Measurements from ENCODE around the gene MRPL48.
A peak's percentile ranks its signal among the peaks of the same experiment; 100 is the strongest.

MRPL48 gene

DNA sequence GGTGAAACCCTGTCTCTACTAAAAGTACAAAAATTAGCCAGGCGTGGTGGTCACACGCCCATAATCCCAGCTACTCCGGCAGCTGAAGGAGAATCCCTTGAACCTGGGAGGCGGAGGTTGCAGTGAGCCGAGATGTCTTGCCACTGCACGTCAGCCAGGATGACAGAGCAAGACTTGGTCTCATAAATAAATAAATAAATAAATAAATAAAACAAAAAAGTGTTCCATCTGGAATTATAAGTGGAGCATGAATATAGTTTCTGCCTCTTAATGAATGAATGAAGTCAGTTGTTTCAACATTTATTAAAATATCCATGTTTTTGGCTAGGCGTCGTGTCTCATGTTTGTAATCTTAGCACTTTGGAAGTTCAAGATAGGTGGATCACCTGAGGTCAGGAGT lies 27.1 kb downstream of the MRPL48 start:
- DNase-seq, result no peak
- in situ Hi-C loops (cut with MboI; ENCODE audit: low pct_unique_long_range_greater_than_20kb, low sequenced_read_pairs), result no loop called here

DNA sequence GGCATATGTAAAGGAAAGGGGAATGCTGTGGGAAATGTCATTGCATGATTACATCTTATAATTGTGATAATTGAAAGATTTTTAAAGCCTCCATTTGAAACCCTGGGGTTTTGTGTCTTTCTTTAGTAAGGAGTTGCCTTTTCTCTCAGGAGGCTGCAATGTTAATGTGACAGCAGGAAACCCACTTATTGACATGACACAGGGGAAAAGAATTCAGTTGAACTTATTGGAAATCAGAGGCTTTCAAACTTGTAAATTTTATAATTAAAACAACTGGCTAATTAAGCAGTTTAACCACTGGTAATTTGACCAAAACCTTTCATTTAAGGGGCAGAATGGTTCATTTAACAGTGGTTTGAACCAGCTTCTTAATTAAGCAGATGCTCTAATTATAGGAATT lies 31.2 kb downstream of the MRPL48 start:
- in situ Hi-C loops (cut with MboI; ENCODE audit: low pct_unique_long_range_greater_than_20kb, low sequenced_read_pairs), result no loop called here
- no peak for DNase-seq

DNA sequence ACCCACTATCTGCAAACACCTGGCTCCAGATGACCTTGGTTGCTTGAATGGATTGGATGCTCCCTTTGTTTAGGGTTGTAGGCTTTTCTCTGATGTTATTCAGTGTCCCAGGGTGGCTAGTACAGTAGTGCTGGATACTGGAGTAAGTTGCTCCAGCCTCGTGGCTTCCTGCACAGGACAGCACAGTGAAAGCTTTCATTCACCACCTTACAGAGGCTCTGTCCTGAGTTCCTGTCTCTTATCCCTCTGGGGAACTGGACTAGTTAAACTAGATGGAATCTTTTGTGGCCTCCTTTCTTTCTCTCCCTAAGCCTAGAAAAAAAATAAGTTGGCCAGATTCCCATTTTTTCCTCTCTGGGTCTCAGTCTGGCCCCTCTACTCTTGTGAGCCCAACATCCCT lies 42.6 kb downstream of the MRPL48 start:
- no peak for DNase-seq
- in situ Hi-C loops (cut with MboI; ENCODE audit: low pct_unique_long_range_greater_than_20kb, low sequenced_read_pairs), result no loop called here

DNA sequence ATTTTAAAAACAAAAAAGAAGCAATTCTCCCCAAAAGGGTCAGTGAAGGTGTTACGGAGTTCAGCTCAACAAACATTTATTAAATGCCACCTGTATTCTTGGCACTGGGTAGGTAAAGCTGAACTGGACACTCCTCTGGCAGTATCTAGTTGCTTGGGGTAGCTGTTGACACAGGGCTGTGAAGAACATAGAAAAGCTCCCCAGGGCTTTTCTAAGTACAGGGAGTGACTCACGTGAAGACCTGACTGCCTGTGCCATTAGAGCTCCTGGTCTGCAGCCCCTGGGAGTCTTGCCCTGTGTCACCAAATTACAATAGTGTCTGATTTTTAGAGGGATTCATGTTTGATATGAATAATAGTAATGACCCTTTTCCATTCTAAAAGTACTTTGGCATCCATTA lies 45.4 kb downstream of the MRPL48 start:
- DNase-seq, result no peak
- in situ Hi-C loops (cut with MboI; ENCODE audit: low pct_unique_long_range_greater_than_20kb, low sequenced_read_pairs), result no loop called here

DNA sequence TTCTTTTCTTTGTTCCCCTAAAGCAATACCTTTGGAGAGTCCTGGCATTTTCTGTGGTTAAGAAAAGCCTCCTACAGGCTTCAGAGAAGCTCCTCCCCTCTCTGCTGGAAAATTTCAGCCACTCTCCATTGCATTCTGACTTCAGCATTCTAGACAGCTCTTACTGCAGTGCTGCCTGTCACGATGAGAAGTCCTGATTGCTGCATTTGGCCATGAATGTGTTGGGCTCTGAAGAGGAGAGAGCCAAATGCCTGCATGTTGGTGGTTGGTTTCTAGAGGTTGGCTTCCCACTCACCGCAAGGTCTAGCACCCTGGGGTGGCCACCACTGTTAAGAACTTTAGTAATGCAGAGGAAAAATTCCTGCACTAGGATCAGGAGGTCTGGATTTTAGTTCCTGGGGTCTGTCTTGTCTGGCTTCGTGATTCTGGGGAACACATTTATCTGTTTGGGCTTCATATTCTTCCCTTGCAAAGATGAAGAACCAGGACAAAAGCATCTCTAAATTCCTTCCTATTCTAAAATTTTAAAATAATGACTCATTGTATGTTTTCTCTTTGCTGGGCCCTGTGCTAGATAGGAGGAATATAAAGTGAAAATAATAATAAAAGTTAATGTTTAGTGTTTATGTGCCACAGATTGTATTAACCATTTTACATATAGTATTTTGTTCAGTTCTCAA lies 50.9 kb downstream of the MRPL48 start:
- no peak for DNase-seq
- in situ Hi-C loops (cut with MboI; ENCODE audit: low pct_unique_long_range_greater_than_20kb, low sequenced_read_pairs), result no loop called here

DNA sequence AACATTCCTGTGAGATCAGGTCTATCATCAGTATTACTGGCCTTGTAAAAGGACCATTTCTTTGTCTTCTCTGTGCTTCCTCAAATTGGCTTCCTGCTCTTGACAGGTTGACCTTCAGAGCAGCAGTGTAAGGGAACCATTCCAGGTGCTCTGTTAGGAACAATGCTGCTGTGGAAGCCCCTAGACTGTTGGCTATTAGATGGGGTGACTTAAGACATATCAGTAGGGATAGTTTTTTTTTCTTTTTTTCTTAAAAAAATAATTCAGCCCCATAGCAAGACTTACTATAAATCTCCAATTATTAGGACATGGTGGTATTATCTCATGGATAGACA lies 51.4 kb downstream of the MRPL48 start:
- in situ Hi-C loops (cut with MboI; ENCODE audit: low pct_unique_long_range_greater_than_20kb, low sequenced_read_pairs), result no loop called here
- no peak for DNase-seq

DNA sequence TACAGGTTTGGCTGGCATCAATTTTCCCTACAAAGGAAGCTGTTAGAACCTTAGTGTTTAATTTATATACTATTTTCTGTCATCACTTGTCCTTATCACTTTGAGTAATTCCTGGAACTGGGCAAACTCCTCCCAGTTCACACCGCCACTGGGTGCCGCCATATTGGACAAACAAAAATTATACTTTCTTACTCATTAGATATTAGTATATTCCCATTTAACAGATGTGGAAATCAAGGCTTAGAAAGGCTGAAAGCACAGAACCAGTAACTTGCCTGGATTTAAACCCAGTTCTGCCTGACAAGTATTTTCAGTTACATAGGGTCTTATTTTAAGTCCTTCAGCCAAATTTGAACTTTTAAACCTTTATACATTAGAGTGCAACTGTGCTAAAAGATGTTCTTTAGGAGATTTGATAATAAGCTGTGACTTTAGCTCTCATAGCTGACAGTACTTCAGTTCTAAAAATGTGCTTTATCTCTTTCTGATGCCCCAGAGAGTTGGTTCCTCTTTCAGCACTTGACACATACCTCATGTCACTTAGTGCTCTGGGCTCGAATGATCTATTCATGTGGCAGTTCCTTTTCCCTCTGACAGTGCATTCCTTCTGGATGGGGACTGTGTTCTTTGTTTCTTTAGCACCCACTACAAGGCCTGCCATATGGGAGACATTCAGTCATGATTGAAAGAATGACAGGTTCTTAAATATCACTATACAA lies 63.5 kb downstream of the MRPL48 start:
- DNase-seq, result peak; percentile 67
- in situ Hi-C loops (cut with MboI; ENCODE audit: low pct_unique_long_range_greater_than_20kb, low sequenced_read_pairs), result no loop called here

DNA sequence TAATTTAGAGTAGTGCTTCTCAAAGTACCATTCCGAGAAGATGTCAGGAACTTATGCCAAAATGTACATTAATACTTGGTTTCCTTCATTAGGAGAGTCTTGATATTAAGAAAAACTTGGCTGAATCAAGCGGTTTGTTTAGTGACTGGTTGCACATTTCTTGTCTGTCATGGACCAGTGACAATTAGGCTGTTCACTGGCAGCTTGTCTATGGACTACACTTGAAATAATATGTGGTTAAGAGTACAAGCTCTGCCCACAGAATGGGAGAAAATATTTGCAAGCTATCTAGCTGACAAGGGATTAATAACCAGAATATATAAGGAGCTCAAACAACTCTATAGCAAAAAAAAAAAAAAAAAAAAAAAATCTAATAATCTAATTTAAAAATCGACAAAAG lies 64.4 kb downstream of the MRPL48 start:
- in situ Hi-C loops (cut with MboI; ENCODE audit: low pct_unique_long_range_greater_than_20kb, low sequenced_read_pairs), result no loop called here
- DNase-seq, result no peak

DNA sequence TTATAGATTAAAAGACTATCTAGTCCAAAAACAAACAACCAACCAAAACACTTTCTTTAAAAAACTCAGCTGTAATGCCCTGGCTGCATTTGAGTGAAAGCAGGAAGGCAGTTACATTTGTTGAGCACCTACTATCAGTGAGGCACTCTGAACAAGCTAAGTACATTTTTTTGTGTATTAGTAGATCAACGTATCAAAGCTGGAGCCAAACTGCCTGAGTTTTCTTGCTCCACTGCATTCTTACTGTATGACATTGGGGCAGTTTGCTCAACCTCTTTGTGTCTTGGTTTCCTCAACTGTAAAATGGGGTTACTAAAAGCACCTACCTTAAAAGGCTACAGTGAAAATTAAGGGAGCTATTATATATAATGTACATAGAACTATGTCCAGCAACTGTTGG lies 67.0 kb downstream of the MRPL48 start:
- no peak for DNase-seq
- in situ Hi-C loops (cut with MboI; ENCODE audit: low pct_unique_long_range_greater_than_20kb, low sequenced_read_pairs), result no loop called here

DNA sequence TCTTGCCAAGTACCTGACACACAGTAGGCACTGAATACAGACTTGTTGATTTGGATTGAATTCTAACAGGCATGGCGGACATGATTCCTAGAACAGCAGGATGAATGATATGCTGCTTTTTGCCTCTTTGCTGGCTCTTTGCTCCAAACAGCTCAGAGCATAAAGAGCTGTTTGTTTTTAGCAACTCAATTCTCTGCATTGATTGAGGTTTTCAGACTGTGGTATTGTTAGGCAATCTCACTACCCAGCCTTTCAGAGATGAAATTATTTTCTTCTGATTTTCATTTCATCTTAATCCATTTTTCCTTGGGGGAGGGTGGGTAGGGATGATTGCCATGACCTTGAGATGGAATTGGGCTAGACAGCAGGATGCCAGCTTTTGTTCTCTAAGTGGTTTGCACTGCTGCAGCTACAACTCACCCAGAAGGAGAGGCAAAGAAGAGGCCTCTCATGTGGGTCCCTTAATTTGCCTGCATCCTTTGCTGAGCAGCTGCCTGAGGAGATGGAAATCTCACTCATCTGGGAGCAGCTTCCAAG lies 68.4 kb downstream of the MRPL48 start:
- in situ Hi-C loops (cut with MboI; ENCODE audit: low pct_unique_long_range_greater_than_20kb, low sequenced_read_pairs), result no loop called here
- DNase-seq, result no peak

DNA sequence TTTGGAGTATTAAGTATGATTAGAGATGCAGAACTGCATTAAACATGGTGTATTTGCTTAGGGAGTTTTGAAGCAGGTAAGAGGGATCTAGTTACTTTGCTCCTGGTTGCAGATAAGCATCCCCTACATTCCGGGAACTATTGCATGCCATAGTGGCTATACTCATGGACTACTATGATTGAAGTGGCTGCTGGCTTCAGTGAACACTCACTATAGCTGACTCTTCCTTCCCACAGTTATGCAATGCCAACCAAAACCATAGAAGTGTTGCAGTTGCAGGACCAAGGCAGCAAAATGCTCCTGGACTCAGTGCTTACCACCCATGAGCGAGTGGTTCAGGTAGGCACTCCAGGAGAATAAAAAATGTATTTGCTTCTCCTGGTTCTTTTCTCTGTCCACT lies 72.0 kb downstream of the MRPL48 start:
- in situ Hi-C loops (cut with MboI; ENCODE audit: low pct_unique_long_range_greater_than_20kb, low sequenced_read_pairs), result no loop called here
- no peak for DNase-seq

DNA sequence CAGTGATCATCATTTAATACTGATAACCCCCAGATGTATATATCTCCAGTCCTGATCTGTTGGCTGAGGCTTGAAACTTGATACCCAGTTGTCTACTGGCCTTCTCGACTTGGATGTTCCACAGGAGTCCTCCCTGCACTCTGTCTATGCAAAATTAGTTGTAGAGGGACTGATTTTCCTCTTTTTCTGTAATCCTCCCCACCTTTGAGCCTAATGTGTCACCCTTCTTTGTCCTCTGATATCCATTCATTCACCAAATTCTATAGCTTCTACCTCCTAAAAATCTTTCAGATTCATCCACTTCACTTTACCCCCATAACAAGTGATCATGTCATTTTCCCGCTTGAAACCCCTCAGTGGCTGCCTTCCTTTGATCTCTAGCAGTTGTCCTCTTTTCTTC lies 72.5 kb downstream of the MRPL48 start:
- no peak for DNase-seq
- in situ Hi-C loops (cut with MboI; ENCODE audit: low pct_unique_long_range_greater_than_20kb, low sequenced_read_pairs), result no loop called here

DNA sequence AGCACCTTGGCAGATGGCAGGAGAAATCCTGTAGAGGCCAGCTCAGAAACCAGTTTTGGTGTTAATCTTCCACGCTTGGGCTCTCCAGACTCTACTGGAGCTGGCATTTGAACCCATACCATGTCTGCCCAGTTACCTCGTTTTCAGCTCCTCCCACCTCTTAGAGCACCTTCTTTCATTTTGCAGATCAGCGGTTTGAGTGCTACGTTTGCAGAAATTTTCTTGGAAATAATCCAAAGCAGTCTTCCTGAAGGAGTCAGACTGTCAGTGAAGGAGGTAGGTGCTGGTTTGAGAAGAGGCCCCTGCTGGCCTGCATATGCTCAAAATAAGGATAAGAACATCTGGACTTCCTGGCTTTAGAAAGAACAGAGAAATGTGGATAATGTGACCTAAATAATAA lies 75.3 kb downstream of the MRPL48 start:
- in situ Hi-C loops (cut with MboI; ENCODE audit: low pct_unique_long_range_greater_than_20kb, low sequenced_read_pairs), result no loop called here

DNA sequence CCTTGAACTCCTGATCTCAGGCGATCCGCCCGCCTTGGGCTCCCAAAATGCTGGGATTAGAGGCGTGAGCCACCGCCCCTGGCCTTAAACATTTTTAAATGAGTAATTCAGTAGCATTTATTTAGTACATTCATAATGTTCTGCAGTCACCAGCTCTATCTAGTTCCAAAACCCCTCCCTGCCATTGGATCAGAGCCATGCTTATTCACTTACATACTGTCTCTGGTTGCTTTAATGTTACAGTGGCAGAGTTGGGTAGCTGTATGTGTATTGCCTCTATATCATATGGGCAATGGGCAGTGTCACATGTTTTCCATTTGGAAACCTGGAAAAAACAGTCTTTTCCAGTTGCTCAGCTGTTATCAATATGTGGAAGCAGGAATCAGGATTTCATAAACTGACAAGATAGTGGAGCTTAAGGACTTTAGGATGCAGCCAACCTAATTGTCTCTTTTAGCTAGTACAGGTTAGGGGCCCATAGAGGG lies 78.5 kb downstream of the MRPL48 start:
- in situ Hi-C loops (cut with MboI; ENCODE audit: low pct_unique_long_range_greater_than_20kb, low sequenced_read_pairs), result no loop called here
- DNase-seq, result no peak

More for the DNA sequence above, 75.3 kb downstream of the MRPL48 start:
- DNase-seq, result no peak

DNA sequence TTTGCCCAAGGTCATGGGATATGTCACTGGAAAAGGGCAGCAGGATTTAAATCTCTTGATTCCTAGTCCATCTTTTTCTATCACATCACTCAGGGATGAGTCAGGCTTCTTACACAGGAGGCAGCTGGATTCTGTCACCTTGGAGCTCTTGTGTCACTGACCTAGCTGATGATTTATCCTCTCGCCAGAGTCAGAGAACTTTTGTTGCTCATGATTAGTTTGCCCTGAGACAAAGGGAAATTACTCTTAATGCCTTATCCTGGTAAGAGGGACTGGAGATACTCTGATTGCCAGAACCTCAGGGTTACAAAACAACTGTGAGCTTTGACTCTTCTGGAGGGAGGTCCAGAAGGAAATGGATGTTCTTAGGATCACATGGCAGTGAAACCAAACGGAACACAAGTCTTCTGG lies 78.9 kb downstream of the MRPL48 start:
- in situ Hi-C loops (cut with MboI; ENCODE audit: low pct_unique_long_range_greater_than_20kb, low sequenced_read_pairs), result no loop called here
- no peak for DNase-seq

DNA sequence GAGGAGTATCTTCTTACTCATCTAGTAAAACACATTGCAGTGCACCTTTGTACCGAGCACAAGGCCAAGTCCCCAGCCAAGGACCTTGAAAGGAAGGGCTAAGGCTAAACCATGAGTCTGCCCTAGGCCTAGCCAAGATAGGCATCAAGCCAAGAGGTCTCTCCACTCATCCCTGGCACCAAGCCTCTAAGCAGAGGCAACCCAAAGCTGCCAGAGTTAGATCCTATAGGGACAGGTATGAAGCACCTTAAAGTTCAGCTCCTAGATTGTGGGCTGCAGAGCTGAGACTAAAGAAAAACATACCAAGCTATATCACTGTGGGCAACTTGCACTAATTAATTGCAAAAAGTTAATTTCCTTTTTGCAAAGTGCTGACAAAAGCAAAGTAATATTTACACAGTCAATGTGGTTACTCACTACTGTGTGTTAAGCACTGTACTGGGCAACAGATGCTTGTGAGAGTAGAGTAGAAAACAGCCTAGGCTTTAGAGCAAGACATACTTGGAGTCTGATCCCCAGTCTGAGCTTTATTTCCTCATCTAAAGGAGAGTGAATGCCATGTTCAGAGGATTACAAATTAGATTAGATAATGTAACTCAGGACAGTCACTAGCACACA lies 81.8 kb downstream of the MRPL48 start:
- DNase-seq, result no peak
- in situ Hi-C loops (cut with MboI; ENCODE audit: low pct_unique_long_range_greater_than_20kb, low sequenced_read_pairs), result no loop called here

DNA sequence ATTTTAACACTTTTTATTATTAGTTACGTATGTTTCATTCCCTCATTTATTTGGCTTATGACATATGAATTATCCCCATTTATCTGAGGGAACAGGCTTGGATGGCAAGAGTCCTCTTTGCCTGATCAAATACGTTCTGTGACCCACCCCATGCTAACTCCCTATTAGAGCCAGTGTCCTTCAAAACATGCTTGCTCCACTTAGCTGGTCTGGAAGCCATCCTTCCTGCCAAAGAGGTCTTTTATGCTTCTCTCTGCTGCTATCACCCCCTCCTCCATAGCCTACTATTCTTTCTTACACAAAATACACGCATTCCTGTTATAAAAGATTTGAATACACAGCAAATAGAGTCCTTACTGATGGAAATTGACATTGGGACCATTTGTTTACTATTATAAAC lies 82.6 kb downstream of the MRPL48 start:
- DNase-seq, result no peak
- in situ Hi-C loops (cut with MboI; ENCODE audit: low pct_unique_long_range_greater_than_20kb, low sequenced_read_pairs), result no loop called here

DNA sequence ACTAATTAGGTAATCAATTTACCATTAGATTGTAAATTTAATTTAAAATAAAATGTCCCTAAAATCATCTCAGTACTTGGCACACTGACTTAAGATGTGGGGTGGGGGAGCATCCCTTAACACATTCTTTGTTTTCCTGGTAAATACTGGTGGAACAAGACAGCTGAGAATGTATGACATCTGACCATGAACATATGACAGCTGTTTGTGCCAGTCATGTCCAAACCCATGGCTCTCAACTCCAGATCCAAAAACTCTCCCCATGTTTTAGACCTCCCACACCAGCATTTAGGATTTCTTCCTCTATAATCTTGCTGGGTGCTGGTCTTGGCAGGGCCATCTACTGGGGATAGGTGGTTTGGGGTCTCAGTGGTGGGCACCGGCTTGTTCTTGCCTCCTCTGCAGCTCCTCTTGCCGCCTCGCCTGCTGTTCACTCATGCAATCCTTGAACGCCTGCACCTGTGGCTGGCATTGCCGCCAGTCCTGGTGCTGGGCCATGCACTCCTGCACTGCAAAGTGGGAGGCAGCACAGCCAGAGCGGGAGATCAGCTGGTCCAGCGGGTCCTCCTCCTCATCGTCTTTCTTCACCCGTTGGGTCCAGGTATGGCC lies 85.2 kb downstream of the MRPL48 start:
- in situ Hi-C loops (cut with MboI; ENCODE audit: low pct_unique_long_range_greater_than_20kb, low sequenced_read_pairs), result no loop called here
- DNase-seq, result no peak

DNA sequence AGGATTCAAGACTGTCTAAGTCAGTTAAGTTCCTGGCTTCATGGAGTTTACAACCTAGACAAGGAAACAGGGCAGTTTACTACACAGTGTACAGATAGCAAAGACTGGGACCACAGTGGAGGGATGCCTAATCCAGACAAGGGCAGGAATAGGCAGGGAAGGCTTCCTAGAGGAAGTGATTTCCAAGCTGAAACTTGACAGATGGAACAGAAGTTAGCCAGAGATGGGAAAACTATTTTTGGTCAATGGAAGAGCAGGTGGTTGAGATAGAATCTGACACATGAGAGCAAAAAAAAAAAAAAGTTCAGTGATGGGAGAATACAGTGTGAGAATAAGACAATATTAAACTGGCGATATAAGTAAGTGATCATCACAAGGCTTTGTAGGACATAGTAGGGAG lies 87.7 kb downstream of the MRPL48 start:
- in situ Hi-C loops (cut with MboI; ENCODE audit: low pct_unique_long_range_greater_than_20kb, low sequenced_read_pairs), result no loop called here
- no peak for DNase-seq

DNA sequence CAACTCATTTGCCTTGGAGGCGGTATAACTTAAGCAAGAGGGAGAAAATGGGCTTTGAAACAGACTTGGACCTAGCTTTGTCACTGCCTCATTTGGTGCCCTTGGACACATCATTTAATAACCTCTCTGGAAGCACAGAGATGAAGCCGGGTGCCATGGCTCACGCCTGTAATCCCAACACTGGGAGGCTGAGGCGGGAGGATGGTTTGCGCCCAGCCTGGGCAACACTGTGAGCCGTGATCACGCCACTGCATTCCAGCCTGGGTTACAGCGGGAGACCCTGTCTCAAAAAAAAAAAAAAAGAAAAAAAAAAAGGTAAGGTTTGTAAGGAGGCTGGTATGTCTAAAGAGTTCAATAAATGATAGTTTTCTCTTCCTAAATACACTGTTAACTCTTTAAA lies 88.2 kb downstream of the MRPL48 start:
- DNase-seq, result peak; percentile 23
- in situ Hi-C loops (cut with MboI; ENCODE audit: low pct_unique_long_range_greater_than_20kb, low sequenced_read_pairs), result no loop called here

Data from KBM-7 (cell line).